ENCODE measurements around the gene AP2B1.

GRCh38 chr17:35774499-35774898 is 187.4 kb downstream of the AP2B1 start:
- TF ChIP-seq, protein P1, sequence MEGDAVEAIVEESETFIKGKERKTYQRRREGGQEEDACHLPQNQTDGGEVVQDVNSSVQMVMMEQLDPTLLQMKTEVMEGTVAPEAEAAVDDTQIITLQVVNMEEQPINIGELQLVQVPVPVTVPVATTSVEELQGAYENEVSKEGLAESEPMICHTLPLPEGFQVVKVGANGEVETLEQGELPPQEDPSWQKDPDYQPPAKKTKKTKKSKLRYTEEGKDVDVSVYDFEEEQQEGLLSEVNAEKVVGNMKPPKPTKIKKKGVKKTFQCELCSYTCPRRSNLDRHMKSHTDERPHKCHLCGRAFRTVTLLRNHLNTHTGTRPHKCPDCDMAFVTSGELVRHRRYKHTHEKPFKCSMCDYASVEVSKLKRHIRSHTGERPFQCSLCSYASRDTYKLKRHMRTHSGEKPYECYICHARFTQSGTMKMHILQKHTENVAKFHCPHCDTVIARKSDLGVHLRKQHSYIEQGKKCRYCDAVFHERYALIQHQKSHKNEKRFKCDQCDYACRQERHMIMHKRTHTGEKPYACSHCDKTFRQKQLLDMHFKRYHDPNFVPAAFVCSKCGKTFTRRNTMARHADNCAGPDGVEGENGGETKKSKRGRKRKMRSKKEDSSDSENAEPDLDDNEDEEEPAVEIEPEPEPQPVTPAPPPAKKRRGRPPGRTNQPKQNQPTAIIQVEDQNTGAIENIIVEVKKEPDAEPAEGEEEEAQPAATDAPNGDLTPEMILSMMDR (IDR thresholded peaks at IDR 0.05; ENCODE audit: low read length) = no peak
- no peak for TF ChIP-seq EZH2 (optimal IDR thresholded peaks at IDR 0.05; ENCODE audit: low read depth, low read length)
